Measurements from ENCODE around the gene CFAP300. TPM values are rescaled to one million over a fixed set of nuclear protein-coding genes. Genes with fewer than 3 reads are reported as not detected.
A peak's percentile ranks its signal among the peaks of the same experiment; 100 is the strongest.

CFAP300 gene
- total and polyA plus RNA-seq, 2 donors (not counting 1 experiment from before 2014, with no cell fraction given), result not detected

GRCh38 chr11:102111011-102111786 is 64.0 kb downstream of the CFAP300 start:
- peak; percentile 22 for ATAC-seq (ENCODE audit: low read depth)
- H3K79me2 ChIP-seq (ENCODE audit: control insufficient read depth, insufficient read depth, low read length), result no peaks in the 10 kb centered on the region
- H3K27me3 Mint-ChIP-seq, result peaks cover 62% of the 10 kb centered on the region

More at GRCh38 chr11:102111011-102111786, 64.0 kb downstream of the CFAP300 start:
- H3K9me3 ChIP-seq (ENCODE audit: control extremely low read depth in 1 of 3, control insufficient read depth in 2 of 3, insufficient read depth in 1 of 3, low read length in 2 of 3), result peaks cover 0 to 4% (median 0%) of the 10 kb centered on the region in 3 donors
- H4K20me1 ChIP-seq (ENCODE audit: control insufficient read depth, insufficient read depth, low read length, poor library complexity, severe bottlenecking), result no peaks in the 10 kb centered on the region
- CTCF ChIA-PET, result interaction anchor here (0.6 kb wide), 1 partner anchor 76 kb away, joined by 4 read pairs; no protein-coding TSS in a partner anchor
- peaks cover 0 to 43% (median 35%) of the 10 kb centered on the region in 4 experiments for H3K27me3 ChIP-seq (replicated peaks in 1 of 4; ENCODE audit: control extremely low read depth in 1 of 4, control insufficient read depth in 3 of 4, insufficient read depth in 4 of 4, low read length in 3 of 4)
- H3K4me2 ChIP-seq (replicated peaks; ENCODE audit: low read depth, low read length, poor library complexity, severe bottlenecking), result peak overlapping the region; percentile 99
- Mint-ChIP-seq H3K27ac (no peak overlapping the region), H3K4me3 (peak overlapping the region; percentile 86), H3K4me1 (peaks cover 15% of the 10 kb centered on the region), H3K9me3 (ENCODE audit: insufficient read depth) (no peaks in the 10 kb centered on the region)
- intact Hi-C loops (cut with micrococcal nuclease), result no loop called here
- peaks cover 17 to 20% of the 10 kb centered on the region in 2 donors for H3K4me1 ChIP-seq (ENCODE audit: control insufficient read depth in 2 of 2, insufficient read depth in 2 of 2, low read length in 2 of 2)
- peak overlapping the region in 4 of 5 experiments; percentile 19 to 89 (median 67) for H3K4me3 ChIP-seq (ENCODE audit: control extremely low read depth in 1 of 5, extremely low read depth in 1 of 5, insufficient read depth in 1 of 5, low read depth in 2 of 5, low read length in 4 of 5)
- 5% methylated on average over 46 of the region's 61 CpGs for WGBS (ENCODE audit: insufficient coverage)
- H3K9ac ChIP-seq (ENCODE audit: low read length), result peak overlapping the region; percentile 87
- H3K27ac ChIP-seq (ENCODE audit: low read length in 2 of 2), result no peak overlapping the region
- POLR2A ChIA-PET, result no interaction called here
- no peak for TF ChIP-seq EZH2 (IDR thresholded peaks at IDR 0.05; ENCODE audit: borderline replicate concordance, insufficient read depth, low read depth, low read length, poor library complexity, severe bottlenecking)
- no peak for TF ChIP-seq CTCF (IDR thresholded peaks at IDR 0.05)
- peak; percentile 15 for DNase-seq
- H3K36me3 ChIP-seq (replicated peaks in 1 of 2; ENCODE audit: control extremely low read depth in 1 of 2, control insufficient read depth in 1 of 2, extremely low read depth in 1 of 2, insufficient read depth in 2 of 2, low read length in 1 of 2), result no peaks in the 10 kb centered on the region
- peak overlapping the region; percentile 98 for H2AFZ ChIP-seq (ENCODE audit: insufficient read depth, low read depth, low read length, poor library complexity, severe bottlenecking)

Measured in B cell (primary cell).